Brain microvascular endothelial cell (primary cell): ENCODE measurements around the gene LCK.

ENCODE experiments used
- DNase-seq: peaks from one replicate; pipeline ENCODE4 v3.0.0-alpha.2; 2020
- H3K27ac ChIP-seq: fragments of 250-450 bp; sonication (Bioruptor Pico); 2 replicates; pipeline ENCODE4 v1.5.1; 2020; ENCODE audit warnings: mild to moderate bottlenecking, moderate library complexity
- H3K27me3 ChIP-seq: fragments of 250-450 bp; sonication (Bioruptor Pico); replicated peaks from 2 replicates; pipeline ENCODE4 v1.5.1; 2020; ENCODE audit warnings: mild to moderate bottlenecking
- H3K36me3 ChIP-seq: fragments of 250-450 bp; sonication (Bioruptor Pico); replicated peaks from 2 replicates; pipeline ENCODE4 v1.5.1; 2020; ENCODE audit warnings: mild to moderate bottlenecking
- H3K4me3 ChIP-seq: 2 replicates; pipeline ENCODE4 v1.5.1; 2011; ENCODE audit warnings: low read depth, mild to moderate bottlenecking, control low read depth, low read length, moderate library complexity
- CTCF ChIP-seq: IDR thresholded peaks from 2 replicates; pipeline ENCODE4 v1.5.1; 2011; ENCODE audit warnings: low read depth, mild to moderate bottlenecking, moderate library complexity, low read length, control low read depth, inconsistent platforms; ENCODE audit errors: missing control alignments
- in situ Hi-C: cut with HindIII; loops from 2 replicates; pipeline ENCODE4 v1.10.0; 2017; ENCODE audit warnings: low sequenced_read_pairs, low pct_ligation_motif_present

Gene LCK

GRCh38 chr1:32303997-32304622, 53.0 kb downstream of the LCK start:
- no peak for TF ChIP-seq CTCF
- peaks cover 13% of the 10 kb centered on the region for H3K36me3 ChIP-seq

GRCh38 chr1:32305310-32305709, 54.2 kb downstream of the LCK start:
- H3K4me3 ChIP-seq: no peak overlapping the region
- no peaks in the 10 kb centered on the region for H3K27me3 ChIP-seq
- H3K36me3 ChIP-seq: peaks cover 13% of the 10 kb centered on the region
- in situ Hi-C loops: no loop called here
- no peak for DNase-seq
- no peak overlapping the region for H3K27ac ChIP-seq
- no peak for TF ChIP-seq CTCF

More at GRCh38 chr1:32303997-32304622, 53.0 kb downstream of the LCK start:
- in situ Hi-C loops: no loop called here
- Histone ChIP-seq H3K4me3 (no peak overlapping the region), H3K27ac (no peak overlapping the region), H3K27me3 (no peaks in the 10 kb centered on the region)
- DNase-seq: peak; percentile 32

GRCh38 chr1:32307324-32307723, 56.3 kb downstream of the LCK start:
- TF ChIP-seq CTCF: no peak
- no peak overlapping the region for H3K4me3 ChIP-seq
- in situ Hi-C loops: no loop called here
- H3K27ac ChIP-seq: no peak overlapping the region
- peaks cover 13% of the 10 kb centered on the region for H3K36me3 ChIP-seq
- peak; percentile 33 for DNase-seq
- H3K27me3 ChIP-seq: no peaks in the 10 kb centered on the region

- TF ChIP-seq CTCF: no peak
- Histone ChIP-seq H3K27me3 (no peaks in the 10 kb centered on the region), H3K27ac (no peak overlapping the region), H3K36me3 (peaks cover 4% of the 10 kb centered on the region), H3K4me3 (no peak overlapping the region)
- in situ Hi-C loops: no loop called here
- DNase-seq: no peak
Measured at GRCh38 chr1:32309960-32310359, 58.9 kb downstream of the LCK start.

- in situ Hi-C loops: no loop called here
- H3K4me3 ChIP-seq: no peak overlapping the region
- DNase-seq: no peak
- peaks cover 3% of the 10 kb centered on the region for H3K36me3 ChIP-seq
- H3K27me3 ChIP-seq: no peaks in the 10 kb centered on the region
- H3K27ac ChIP-seq: no peak overlapping the region
- no peak for TF ChIP-seq CTCF
Measured at GRCh38 chr1:32311709-32312393, 60.8 kb downstream of the LCK start.

DNA sequence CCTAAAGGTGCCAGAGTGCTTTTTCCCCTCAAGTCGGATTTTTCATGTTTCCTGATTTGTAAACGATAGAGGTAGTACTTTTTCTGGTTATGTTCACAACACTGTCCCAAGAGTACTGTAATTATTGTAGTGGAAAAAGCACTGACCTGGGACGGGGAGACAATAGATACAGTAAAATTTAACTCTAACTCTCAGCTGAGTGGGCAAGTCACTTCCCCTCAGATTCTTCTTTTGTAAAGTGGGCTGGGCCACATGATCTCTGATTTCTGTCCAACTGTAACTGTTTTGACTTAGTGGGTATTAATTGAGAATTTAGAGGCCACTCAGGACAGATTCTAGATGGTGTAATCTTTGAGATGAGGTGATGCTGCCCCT, 65.8 kb downstream of the LCK start:
- H3K27ac ChIP-seq: no peak overlapping the region
- H3K27me3 ChIP-seq: no peaks in the 10 kb centered on the region
- H3K36me3 ChIP-seq: peaks cover 15% of the 10 kb centered on the region
- TF ChIP-seq CTCF: no peak
- H3K4me3 ChIP-seq: no peak overlapping the region
- DNase-seq: no peak
- in situ Hi-C loops: no loop called here
